GM18873 (cell line): ENCODE results near the gene FAM131B.
"Not testable (repeated sequence)": the region's sequence is repeated elsewhere in the genome, so short reads cannot be mapped to it uniquely, and the experiment has no call there.

Experiments used
- ATAC-seq: cut with Tn5 transposase; IDR thresholded peaks from one replicate; pipeline ENCODE4 v1.9.1; 2021; ENCODE audit warnings: mild to moderate bottlenecking, moderate library complexity, moderate number of reproducible peaks; ENCODE audit not compliant: unreplicated experiment, low FRiP score

Gene FAM131B

DNA sequence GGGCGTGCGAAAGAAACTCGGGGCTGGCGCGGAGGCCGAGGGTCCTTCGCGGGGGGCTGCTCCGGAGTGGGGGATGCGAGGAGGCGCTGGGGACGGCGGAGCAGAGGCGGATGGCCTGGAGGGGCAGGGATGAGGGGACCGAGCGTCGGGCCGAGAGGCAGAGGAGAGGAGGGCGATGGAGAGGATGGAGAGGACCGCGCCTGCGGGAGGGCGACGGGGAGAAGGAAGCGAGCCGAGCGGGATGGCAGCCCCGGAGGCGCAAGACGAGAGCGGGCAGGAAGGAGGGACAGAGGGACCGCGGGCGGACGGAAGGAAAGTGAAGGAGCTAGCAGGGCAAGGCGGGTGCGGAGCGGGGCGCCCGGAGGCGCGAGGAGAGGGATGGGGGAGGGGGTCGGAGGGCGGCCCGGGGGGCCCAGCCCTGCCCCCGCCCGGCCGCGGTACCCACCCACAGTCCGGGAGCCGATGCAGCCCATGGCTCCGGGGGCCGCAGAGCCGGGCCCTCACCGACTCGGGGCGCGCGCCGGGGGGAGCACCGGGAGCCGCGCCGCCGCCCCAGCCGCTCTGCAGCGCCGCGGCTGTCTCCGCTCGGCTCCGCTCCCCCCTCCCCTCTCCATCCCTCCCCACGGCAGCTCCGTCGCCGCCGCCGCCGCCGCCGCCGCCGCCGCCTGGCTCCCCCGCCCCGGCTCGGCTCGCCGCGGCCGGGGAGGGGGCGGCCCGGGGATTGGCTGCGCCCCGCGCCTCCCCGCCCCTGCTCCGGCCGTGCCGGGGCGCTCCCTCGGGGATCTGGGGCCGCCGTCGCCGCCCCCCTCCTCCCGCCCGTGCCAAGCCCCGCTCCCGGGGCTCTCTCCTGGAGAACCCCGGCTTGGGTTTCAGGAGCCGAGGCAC, at the start of gene FAM131B:
Gene FAM131B (minus strand): TSS at position 583 of the 885 bp plus-strand sequence. CDS start 110 bp downstream, at position 473.
- no peak for ATAC-seq

DNA sequence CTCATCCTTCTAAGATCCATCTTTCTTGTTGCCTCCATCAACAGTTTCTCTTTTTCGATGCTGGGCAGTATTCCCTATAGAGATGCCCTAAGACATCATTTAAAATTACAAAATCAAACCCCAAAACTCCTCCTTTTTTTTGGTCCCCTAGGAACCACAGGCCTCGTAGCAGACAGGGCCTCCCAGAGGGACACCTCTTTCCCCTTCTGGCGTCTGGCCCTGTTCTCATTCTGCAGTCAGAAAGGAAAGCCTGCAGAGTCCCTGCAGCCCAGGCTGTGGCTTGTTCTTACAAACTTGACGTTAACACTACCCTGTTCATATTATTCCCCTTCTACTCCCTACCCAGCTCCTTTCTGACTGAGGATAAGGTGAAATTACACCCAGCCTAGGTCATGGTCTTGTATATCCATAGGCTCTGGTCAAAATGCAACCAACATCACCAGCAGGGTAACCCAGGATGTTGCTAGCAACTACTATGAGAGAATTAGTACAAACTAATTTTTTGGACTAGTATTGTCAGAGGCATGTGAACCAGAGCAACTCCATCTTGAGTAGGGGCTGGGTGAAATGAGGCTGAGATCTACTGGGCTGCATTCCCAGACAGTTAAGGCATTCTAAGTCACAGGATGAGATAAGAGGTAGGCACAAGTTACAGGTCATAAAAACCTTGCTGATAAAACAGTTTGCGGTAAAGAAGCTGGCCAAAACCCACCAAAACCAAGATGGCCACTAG, 49.6 kb upstream of the FAM131B start:
- no peak for ATAC-seq

DNA sequence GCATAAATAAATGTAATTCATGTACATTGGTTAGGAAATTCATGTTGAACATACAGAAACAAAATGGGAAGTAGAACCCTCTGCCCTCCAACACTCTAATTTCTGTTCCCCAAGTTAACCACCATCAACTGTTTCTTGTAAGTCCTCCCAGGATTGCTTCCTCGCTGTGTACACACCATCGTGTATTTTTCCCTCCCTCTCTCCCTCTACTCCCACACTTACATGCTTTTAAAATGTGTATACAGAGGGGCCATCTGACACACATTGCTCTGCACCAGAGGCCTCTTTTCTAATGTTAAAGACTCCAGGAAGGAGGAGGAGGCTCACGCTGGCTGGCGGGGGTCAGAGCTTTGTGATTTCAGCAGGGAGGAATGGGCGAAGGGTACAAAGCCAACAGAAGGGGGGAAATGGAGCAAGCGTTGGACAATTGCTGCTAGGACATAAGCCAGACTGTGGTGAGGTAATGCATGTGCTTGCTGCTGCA, 48.0 kb upstream of the FAM131B start:
- ATAC-seq: no peak

DNA sequence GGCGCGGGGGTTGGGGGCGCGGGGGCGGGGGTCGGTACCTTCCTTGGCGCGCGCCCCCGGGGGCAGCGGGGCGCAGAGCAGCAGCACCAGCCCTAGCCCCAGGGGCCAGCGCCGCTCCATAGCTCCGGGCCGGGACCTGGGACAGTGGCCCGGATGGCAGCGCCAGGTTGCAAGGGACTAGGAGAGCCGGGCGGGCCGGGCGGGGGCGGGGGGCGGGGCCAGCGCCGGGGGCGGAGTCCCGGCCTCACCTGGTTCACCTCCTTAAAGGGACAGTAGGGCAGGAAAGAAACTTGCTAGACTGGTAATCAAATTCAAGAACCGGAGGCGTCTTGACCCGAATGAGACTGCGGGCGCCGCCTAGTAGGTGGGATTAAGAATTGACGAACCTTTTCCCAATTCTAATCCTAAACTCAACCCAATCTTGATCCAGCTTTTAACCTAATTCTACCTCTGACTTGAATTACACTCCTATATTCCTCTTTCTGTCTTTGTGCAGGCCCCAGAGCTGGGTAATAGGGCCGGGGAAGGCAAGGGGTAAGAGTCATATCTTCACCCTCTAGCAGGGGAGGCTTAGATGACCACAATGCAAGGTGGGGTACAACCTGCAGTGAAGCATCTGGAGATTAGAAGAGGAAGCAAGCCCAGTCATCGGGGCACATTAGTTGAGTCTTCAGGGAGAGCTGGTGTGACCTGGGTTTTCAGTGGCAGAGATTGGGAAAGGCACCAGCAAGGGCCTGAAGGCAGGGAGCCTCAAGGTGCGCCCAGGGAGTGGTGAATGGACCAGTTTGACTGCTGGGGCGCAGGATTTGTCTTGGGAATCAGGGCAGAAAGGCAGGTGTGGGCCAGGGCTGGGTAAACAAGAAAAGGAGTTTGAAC, 46.4 kb upstream of the FAM131B start, which contains the start of gene EPHA1:
Gene EPHA1 (minus strand): TSS at position 171 of the 876 bp plus-strand sequence. CDS start 51 bp downstream, at position 120.
- ATAC-seq: no peak

DNA sequence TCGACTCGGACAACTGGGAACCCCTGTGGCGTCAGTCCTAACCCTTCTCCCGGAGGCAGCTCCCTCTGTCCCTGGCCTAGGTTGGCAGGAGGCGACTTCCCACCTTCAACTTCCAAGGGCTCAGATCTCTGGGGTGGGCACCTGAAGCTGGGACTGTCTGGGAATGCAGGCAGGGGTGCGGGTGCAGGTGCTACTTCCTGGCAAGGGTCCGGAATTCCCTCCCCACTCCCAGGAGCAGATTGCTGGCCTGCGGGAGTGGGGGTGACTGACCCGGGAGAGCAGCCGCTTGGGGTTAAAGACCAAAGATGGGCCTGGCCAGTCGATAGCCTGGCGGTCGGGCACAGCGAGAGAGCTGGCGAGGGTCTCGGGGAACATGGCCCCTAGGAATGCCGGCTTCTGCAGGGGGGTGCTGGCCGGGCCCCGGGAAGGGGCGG, 45.8 kb upstream of the FAM131B start:
- no peak for ATAC-seq

DNA sequence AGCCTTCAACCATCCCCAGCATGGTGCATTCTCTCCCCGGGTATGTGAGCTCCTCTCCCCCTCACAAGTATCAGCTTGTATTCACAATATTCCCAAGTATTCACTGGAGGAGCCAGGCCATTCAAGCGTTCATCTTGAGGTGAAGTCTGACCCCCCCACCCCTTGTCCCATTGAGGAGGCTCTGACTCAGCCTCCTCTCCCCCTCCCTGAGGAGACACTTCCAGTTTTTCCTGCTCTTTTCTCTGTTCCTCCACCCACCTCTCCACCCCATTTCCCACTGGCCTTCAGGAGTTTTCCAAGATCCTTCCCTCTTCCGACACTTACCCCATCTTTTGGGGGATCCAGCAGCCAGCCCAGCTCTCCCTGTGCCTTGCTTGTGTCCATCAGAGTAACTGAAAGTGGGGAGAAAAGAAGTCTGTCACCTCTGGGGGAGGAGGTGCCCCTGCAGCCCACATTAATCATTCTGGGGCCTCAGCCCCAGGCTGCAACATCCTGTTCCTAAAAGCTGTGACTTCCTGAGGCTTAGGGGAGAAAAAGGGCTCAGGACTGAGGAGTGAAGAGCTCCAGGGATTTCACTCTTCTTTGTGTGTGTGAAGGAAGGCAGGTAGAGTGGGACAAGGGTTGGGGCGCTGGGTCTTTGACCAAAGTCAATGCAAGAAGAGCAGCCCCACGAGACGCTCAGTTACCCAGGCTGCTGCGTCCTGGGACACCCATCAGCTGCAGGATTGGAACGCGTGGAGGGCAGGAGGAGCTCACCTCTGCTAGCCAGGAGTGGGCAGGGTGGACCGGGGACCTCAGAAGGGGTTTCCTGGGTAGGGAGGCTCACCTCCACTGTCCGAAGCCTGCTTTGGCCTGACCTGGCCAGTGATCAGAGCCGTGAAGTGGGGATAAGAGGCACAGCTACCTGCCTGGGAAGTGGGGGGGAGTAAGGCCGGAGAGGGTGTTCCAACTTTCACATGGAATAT, 45.1 kb upstream of the FAM131B start:
- no peak for ATAC-seq

DNA sequence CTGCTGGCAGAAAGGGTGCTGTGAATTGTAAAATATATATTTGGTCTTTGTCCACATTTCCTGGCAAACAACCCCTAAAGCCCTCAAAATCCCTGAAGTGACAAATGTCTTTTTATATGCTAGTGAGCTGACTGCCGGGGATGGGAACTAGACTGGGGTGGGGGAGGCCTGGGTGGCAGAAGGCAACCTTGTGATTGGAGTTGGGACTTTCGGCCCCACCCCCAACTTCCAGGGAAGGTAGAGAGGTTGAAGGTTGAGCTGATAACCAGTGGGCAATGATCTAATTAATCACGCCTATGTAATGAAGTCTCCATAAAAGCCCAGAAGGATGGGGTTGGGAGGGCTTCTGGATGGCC, 43.5 kb upstream of the FAM131B start:
- ATAC-seq: no peak

DNA sequence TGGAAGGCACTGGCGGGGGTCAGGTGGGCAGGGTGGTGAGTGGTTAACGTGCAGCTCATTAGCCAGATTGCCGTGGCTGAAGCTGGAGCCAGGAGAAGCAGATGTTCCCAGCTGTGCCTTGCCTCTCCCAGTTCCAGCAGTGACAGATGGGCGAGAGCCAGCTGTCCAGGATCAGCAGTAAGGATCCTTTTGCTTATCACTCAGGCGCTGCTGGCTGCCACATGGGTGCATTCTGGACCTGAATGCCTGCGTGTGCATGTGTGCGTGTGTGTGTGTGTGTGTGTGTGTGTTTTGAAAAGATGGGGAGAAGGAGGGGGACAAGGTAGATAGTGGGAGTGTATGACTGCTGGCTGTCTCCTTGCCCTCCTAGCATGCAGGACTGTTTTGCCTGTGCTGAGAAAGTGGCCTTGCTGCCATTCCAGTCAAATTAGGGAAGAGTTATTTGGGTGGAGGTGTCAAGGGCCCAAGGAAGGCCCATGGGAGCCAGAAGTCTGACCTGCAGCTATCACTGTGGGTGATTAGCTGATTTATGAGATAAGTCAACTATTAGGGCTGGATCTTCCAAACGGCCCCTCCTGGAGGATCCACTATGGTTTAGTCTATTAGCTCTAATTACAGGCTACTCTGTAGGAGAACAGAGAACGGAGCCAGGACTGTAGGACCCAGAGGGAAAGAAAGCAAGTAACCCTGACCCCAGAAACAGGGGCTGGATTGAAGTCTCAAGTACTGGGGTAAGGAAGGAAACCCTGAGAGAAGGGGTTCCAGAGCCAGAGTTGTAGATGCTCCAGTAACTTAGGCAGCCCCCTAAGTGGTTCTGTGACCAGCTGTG, 42.9 kb upstream of the FAM131B start:
- ATAC-seq: no peak

DNA sequence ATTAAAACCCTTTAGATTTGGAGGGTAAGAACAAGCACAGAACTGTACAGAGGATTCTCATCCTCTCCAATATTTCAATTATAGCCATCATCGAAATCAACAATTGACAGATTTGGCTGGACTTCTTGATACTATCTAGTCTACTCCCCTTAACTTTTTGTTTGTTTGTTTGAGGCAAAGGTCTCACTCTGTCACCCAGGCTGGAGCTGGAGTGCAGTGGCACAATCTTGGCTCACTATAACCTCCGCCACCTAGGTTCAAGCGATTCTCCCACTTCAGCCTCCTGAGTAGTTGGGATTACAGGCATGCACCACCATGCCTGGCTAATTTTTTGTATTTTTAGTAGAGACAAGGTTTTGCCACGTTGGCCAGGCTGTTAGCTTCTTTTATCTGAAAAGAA, 39.7 kb upstream of the FAM131B start:
- ATAC-seq: not testable (repeated sequence)

DNA sequence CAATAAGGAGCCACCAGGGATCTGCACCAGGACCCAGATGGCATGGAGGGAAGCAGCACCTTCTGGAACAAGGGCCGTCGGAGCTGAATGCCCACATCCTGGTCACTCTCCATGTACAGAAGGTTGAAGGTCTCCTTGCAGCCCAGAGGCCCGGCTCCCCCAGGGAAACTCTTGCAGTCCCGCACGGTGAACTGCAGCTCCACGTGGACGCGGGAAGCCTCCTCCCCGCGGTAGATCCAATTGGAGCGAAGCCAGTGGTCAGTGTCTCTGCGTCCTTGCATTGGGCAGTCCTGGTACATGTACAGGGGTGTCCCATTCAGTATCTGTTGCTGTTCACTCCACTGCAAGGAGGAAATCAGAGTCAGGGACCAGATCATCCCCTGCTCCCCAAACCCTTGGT, 38.8 kb upstream of the FAM131B start:
- ATAC-seq: no peak

DNA sequence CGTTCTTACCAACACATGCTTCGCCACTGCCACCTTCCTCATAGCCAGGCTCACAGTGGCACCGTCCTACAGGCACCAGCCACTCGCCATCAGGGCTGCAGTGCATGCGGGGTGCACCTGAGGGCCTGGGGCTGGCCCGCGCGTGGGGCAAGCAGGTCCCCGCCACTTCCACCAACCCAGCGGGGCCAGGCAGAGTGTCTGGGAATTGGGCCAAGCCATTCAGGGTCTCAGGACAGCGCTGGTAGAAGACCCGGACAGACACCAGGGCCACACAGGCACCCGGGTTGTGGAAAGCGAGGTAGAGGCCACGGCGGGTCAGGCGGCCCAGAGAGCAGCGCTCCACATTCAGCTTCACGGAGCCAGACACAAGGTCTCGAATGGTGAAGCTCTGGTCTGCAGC, 37.1 kb upstream of the FAM131B start:
- no peak for ATAC-seq

DNA sequence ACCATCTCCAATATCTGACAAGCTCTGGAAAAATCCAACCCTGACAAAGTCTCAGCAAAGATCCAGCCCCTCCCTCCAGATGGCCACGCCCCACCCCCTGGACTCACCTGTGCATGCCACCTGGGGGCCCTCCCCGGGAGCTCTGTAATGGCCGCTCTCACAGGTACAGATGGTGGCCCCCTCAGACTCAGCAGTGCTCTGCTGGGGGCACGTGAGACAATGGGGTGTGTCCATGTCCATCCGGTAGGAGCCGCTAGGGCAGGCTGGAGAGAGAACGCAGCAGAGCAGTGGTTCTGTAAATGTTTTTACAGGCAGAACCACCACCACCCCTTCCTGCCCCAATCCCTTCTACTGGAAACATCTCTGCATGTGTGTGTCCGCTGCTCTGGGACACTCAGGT, 36.6 kb upstream of the FAM131B start:
- no peak for ATAC-seq

DNA sequence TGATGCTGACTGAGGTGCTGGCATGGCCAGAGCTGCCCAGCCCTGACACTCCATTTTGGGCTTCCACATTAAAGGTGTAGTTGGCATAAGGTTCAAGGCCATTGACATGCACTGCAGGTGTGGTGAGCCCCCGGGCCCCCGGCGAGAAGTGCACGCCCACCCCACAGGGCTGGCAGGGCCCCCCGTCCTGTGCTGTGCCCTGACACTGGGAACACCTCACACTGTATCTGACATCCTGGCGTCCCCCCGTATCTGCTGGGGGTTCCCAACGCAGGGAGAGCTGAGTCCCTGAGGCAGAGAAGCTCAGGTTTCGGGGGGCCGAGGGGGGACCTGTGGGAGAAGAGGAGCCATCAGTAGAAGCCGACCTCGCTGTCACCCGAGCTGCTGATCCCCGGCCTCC, 36.1 kb upstream of the FAM131B start:
- ATAC-seq: no peak

DNA sequence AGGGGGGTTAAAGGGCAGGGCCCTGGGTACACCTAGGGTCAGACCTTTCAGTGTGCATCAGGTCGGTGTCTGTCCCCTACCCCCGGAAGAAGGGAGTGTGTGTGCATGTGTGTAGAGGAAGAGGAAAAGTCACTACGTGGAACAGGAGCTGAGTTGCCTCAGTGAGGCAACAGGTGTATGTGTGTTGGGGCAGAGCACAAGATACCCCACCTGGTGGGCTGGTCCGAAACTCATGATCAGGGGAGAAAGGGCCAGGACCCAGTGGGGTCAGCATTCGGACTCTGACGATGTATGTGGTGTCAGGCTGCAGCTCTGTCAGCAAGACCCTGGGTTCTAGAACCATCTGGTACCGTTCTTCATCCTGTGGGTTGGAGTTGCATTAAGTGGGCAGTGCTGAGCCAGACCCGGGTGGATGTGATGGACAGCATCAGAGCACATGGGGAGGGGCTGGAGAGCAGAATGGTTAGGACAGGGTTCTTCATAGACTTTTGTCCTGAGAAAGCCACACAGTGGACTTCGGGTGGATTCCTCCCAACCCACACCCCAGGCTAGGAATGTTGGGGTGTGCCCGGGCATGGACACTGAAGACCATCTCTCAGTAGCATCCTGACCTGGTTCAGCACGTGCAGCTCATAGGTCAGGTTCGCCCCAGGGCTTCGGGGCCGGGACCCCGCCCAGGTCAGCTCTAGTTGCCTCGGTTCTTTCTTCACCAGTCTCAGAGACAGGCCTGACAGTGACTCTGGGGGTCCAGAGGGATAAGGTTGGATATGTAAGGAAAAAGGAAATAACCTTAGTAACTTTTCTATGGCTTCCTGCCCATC, 35.4 kb upstream of the FAM131B start:
- no peak for ATAC-seq

DNA sequence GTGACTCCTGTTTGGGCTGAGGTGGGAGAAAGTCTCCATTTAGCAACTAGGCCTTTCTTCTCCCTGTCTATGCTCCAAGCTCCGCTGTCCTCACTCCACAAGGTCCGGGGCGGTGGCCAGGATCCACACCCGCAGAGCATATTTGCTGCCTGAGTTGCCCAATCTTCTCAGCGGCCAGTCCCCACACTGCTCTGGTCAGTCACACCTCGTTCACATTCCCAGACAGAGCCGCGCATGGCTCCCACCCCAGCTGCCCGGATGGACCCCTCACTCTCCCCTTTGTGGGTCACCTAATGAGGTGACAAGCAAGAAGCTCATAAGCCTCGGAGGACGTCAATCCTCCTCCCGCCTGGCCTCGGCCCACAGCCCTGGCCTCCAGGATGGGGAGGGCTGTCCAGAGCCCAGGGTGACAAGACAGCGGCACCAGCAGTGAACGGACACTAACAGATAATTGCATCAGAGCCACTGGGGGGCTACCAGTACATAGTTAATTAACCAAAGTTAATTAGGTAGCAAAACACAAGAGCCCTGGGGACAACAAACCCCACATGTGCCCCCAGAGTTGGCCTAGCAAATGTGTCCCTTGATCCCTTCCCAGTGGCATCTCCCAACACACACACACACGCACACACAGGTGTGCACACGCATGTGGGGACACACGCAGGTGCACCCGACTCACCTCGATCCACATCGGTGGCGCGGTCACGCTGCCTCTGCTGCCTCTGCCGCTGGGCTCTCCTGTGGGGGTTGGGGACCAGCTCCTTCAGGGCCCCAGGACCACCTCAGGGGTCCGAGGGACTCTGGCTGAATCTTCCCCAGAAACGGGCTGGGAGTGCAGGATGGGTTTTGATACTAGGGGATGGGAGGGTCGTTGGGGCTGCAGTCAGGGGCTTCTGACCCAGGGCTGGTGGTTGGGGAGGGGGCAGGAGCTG, 34.4 kb upstream of the FAM131B start:
- ATAC-seq: no peak

DNA sequence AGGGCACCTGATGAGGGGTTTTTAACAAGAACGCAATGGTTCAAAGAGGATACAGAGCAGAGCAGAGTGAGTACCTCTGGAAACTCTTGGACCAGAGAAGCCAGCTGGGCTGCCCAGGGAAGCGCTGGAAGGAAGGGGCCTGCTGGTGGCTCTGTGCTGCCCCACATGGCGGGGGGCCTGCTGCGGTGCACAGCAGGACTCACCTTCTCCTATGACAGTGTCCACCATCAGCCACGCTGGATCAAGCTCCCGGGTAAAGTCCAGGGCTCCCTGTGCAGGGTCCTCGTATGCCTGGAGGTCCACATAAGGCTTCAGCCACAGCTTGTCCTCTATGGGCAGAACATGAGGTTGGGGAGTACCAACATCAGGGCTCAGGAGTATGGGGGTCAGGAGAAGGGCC, 33.7 kb upstream of the FAM131B start:
- ATAC-seq: no peak
